Left renal pelvis (tissue), 4 donors: ENCODE measurements around the gene VAV2. TPM values are rescaled to one million over a fixed set of nuclear protein-coding genes. Genes with fewer than 3 reads are reported as not detected.

Experiments
- DNase-seq, 4 donors: peaks; one replicate each; pipeline ENCODE4 v3.0.0-alpha.2; 2013; ENCODE audit warnings: low read depth in 4 of 4, low spot score in 3 of 4
- polyA plus RNA-seq, 4 donors: library from polyadenylated mRNA; unstranded; fragments of 120-200 nt; gene quantifications; one replicate each; pipeline ENCODE4 v1.2.1, GENCODE V29; 2013; ENCODE audit not compliant: insufficient read length in 4 of 4

The VAV2 gene
- polyA plus RNA-seq, 4 donors: 14.7 to 47.1 (median 34.7) TPM

GRCh38 chr9:133982971-133983720 is 9.0 kb downstream of the VAV2 start:
- DNase-seq: no peak

GRCh38 chr9:133981958-133982681 is 10.0 kb downstream of the VAV2 start:
- DNase-seq: no peak

- DNase-seq: no peak
These were observed 10.6 kb downstream of the VAV2 start for GRCh38 chr9:133981589-133981957.

GRCh38 chr9:133980864-133981588 is 11.1 kb downstream of the VAV2 start:
- no peak for DNase-seq

- DNase-seq: no peak
These were observed 11.9 kb downstream of the VAV2 start for GRCh38 chr9:133979921-133980863.

- no peak for DNase-seq
These were observed 12.7 kb downstream of the VAV2 start for GRCh38 chr9:133979273-133979920.

GRCh38 chr9:133978899-133979272 is 13.2 kb downstream of the VAV2 start:
- DNase-seq: no peak

- no peak for DNase-seq
These were observed 13.8 kb downstream of the VAV2 start for GRCh38 chr9:133978226-133978898.

- no peak for DNase-seq
These were observed 14.5 kb downstream of the VAV2 start for GRCh38 chr9:133977421-133978201.

GRCh38 chr9:133976887-133977286 is 15.2 kb downstream of the VAV2 start:
- DNase-seq: no peak

- DNase-seq: no peak
These were observed 15.8 kb downstream of the VAV2 start for GRCh38 chr9:133976191-133976861.

GRCh38 chr9:133975511-133975910 is 16.6 kb downstream of the VAV2 start:
- no peak for DNase-seq

- DNase-seq: no peak
These were observed 17.3 kb downstream of the VAV2 start for GRCh38 chr9:133974631-133975341.

- DNase-seq: no peak
These were observed 18.1 kb downstream of the VAV2 start for GRCh38 chr9:133973791-133974630.

- no peak for DNase-seq
These were observed 18.9 kb downstream of the VAV2 start for GRCh38 chr9:133973111-133973790.
